Suprapubic skin (tissue), 4 donors: ENCODE results near the gene MYL12B.

Experiments
- EP300 ChIP-seq: sonication (generic); formaldehyde crosslinking; IDR thresholded peaks from one replicate; pipeline ENCODE4 v1.6.1; 2017; ENCODE audit warnings: antibody characterized with exemption
- POLR2A ChIP-seq, 2 donors: fragments of 450-650 bp; IDR thresholded peaks; one replicate each; pipeline ENCODE4 v1.6.1; 2017; ENCODE audit warnings: antibody characterized with exemption in 2 of 2, mild to moderate bottlenecking in 2 of 2, moderate library complexity in 2 of 2
- POLR2AphosphoS5 ChIP-seq, 3 donors: sonication (generic); formaldehyde crosslinking; IDR thresholded peaks; one replicate each; pipeline ENCODE4 v1.6.1; 2017; ENCODE audit warnings: antibody characterized with exemption in 3 of 3
- TF ChIP-seq, protein P1 (sequence below), 2 donors: fragments of 200-600 bp in 1 of 2; fragments of 450-650 bp in 1 of 2; sonication (generic) in 1 of 2; IDR thresholded peaks; one replicate each; pipeline ENCODE4 v1.5.1; 2016 to 2019; ENCODE audit warnings: antibody characterized with exemption in 2 of 2, mild to moderate bottlenecking in 1 of 2, moderate library complexity in 1 of 2

DNA sequence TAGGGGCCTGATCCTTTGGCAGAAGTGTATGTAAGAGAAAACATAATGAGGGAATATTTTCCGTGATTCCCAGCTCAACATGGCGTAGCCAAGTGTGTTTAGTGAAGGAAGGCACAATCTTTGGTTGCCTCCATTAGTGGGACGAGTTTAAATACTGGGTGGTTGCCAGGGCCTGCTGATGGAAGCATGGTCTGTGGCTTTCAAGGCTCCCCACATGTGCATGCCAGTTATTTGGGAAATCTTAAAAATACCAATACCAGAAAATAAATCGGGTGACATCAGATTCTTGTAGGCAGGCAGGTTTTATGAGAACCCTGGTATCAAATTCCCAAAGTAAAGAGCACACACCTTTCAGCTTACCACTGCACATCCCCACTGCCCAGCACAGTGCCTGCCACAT is 7.2 kb upstream of the MYL12B start:
- TF ChIP-seq, protein P1, sequence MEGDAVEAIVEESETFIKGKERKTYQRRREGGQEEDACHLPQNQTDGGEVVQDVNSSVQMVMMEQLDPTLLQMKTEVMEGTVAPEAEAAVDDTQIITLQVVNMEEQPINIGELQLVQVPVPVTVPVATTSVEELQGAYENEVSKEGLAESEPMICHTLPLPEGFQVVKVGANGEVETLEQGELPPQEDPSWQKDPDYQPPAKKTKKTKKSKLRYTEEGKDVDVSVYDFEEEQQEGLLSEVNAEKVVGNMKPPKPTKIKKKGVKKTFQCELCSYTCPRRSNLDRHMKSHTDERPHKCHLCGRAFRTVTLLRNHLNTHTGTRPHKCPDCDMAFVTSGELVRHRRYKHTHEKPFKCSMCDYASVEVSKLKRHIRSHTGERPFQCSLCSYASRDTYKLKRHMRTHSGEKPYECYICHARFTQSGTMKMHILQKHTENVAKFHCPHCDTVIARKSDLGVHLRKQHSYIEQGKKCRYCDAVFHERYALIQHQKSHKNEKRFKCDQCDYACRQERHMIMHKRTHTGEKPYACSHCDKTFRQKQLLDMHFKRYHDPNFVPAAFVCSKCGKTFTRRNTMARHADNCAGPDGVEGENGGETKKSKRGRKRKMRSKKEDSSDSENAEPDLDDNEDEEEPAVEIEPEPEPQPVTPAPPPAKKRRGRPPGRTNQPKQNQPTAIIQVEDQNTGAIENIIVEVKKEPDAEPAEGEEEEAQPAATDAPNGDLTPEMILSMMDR (IDR thresholded peaks at IDR 0.05), result no peak
- TF ChIP-seq POLR2AphosphoS5 (IDR thresholded peaks at IDR 0.05) (no peak), EP300 (no peak), POLR2A (IDR thresholded peaks at IDR 0.05) (no peak)
